ENCODE data around the gene INO80B. TPM values are rescaled to one million over a fixed set of nuclear protein-coding genes. Genes with fewer than 3 reads are reported as not detected.

INO80B gene
- total and polyA plus RNA-seq, 2 of the 8 experiments (the other 6 are each of a cell fraction or from before 2014, with no cell fraction given): 3.9 to 18.5 TPM

DNA sequence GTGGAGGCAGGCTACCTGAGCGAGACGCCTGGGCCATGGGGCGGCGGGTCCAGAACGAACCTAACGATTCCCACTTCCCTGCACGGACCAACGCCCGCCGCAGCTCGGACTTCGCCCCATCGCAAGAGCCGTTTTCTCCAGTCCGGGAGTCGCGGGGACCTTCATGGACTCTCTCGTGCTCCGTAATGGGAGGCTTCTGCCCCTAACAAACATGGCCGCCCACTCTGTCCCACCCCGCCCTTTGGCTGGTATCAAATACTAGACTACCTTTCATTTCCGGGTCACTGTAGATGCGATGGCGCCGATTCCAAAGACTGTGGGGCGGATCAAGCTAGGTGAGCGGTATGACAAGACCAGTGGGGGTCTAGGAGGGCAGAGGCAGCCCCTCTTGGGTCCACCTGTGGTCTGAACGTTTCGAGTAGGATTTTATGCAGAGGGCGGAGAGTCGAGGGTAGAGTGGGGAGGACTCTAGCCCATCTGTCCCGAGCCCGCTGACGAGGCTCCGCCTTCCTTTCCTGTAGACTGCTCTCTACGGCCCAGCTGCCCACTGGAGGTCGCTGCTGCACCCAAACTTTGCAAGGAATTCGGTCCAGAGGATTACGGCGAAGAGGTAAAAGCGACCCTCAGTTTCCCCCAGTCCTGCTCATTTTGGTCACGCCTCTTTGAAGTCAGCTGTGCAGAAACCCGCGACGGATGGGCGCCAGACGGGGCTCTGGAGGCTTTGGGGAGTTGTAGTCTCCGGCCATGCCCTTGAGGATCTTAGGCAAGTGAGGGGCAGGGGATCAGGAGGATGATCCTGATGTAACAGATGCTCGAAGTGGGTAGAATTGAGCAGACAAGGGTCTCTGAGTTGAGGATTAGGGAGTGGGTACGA, 28.2 kb downstream of the INO80B start, which contains the start of the genes CCDC142 and TTC31 (continued):
- TF ChIP-seq SIN3A (conservative IDR thresholded peaks at IDR 0.05 in 1 of 2, IDR thresholded peaks at IDR 0.05 in 1 of 2; ENCODE audit: low read depth in 1 of 2, low read length in 2 of 2) (peak; percentile 20 to 60; a peak in 1 of 4 replicates), RAD21 (IDR thresholded peaks at IDR 0.05 in 1 of 2, conservative IDR thresholded peaks at IDR 0.05 in 1 of 2; ENCODE audit: low read depth in 2 of 2, low read length in 2 of 2) (peak; percentile 79 to 85), HDAC6 (IDR thresholded peaks at IDR 0.05; ENCODE audit: low read depth, low read length) (no peak), RBBP5 (IDR thresholded peaks at IDR 0.05; ENCODE audit: borderline replicate concordance, low read depth, low read length) (no peak), JUN (IDR thresholded peaks at IDR 0.05; ENCODE audit: low read depth, low read length) (no peak), PHF8 (conservative IDR thresholded peaks at IDR 0.05; ENCODE audit: low read depth, low read length) (peak; percentile 90), CHD7 (IDR thresholded peaks at IDR 0.05; ENCODE audit: insufficient replicate concordance, low read length) (no peak), CHD2 (IDR thresholded peaks at IDR 0.05; ENCODE audit: low read length) (peak; percentile 63)
